Stimulated activated CD4-positive, alpha-beta T cell treated with anti-CD3 and anti-CD28 coated beads, TNF-alpha, amount 100 ng/mL, for 4 hours (primary cell): ENCODE data around the gene FGF3.

Experiments used
- DNase-seq, 3 experiments: peaks; one replicate each; pipeline ENCODE4 v3.0.0-alpha.2; 2020; ENCODE audit warnings: low read depth in 3 of 3

FGF3 gene

DNA sequence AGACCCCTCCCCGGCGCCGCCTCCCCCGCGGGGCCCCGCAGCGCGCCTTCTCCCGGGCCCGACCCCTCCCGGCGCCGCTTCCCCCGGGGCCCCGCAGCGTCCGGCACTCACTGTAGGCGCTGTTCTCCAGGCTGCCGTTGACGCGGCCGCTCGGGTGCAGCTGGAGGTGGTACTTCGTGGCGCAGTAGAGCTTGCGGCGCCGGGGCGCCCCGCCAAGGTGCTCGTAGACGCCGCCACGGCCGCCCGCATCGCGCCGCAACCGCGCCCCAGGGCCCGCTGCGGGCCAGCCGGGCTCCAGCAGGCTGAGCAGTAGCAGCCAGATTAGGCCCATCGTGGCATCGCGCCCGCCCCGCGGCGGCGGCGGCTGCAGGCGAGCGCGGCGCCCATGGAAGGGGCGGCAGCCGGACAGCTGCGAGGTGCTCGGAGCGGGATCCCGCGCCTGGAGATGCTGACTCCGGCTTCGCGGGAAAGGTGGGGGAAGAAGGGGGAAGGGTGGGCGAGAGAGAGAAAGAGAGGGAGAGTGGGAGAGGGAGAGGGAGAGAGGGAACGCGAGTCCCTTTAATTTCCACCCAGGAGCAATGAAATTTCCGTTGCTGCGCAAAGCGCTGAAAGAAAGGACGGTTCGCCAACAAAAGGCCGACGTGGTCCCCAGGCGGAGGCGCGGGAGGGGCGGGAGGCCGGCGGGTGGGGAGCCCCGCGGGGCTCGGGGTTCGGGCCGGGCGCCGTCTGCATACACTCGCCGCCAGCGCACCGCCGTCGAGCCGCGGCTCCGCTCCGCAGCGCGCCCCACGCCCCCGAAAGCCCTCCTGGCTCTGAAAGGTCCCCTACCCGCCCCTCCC, at the start of gene FGF3:
Gene FGF3 (minus strand): TSS at position 814 of the 839 bp plus-strand sequence. CDS start 483 bp downstream, at position 331.
- no peak for DNase-seq

DNA sequence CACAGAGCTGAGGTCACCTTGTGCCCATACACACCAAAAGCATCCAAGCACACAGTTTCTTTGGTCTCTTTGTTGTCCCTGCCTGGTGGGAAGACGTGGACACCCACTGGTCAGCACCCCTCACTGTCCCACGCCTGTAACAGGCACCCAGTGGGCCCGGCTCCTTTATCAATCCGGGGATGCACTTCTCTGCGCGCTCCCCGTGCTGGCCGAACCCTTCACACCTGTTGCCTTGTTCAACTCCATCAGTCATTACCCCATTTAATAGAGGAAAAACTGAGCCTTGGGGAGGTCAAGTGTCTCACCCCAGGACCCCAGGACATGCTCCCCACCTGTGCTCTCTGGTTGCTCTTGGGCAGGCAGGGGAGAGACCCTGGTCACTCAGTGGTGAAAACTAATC, 49.7 kb upstream of the FGF3 start:
- DNase-seq, result no peak

DNA sequence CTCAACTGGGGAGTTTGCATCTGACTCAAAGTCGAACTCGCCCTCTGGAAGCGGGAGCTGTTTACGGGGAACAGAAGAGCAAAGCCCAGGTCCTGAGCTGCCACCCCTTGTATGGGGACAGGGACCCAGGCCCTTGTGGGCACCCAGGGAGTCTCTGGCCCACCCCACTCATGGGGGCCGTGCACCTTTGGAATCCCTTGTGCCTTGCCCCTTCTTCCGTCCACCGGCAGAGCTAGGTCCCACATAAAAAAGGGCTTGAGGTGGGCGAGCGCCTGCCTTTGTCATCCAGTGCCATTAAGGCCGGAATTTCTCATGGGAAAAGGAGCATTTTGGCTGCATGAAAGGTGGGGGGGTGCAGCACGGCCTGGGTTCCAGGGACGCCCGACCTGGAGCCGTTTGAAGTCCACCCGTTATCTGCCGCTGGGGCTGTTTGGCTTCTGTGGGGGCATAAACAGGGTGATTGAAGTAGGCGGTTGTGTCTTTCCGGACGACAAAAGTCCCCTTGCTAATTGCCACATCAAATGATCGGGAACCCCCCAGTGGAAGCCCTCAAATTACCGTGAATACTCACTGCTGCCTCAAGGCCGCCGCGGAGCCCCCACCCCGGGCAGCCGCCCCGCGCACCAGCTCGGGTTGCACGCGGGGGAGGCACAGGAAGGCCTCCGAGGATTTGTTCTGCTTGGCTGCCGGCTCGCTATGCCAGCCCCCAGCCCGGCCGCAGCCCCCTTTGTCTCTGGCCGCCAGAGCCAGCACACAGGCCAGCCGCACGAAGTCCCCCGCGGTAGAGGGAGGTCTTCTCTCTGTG, 49.0 kb upstream of the FGF3 start:
- DNase-seq, result no peak

DNA sequence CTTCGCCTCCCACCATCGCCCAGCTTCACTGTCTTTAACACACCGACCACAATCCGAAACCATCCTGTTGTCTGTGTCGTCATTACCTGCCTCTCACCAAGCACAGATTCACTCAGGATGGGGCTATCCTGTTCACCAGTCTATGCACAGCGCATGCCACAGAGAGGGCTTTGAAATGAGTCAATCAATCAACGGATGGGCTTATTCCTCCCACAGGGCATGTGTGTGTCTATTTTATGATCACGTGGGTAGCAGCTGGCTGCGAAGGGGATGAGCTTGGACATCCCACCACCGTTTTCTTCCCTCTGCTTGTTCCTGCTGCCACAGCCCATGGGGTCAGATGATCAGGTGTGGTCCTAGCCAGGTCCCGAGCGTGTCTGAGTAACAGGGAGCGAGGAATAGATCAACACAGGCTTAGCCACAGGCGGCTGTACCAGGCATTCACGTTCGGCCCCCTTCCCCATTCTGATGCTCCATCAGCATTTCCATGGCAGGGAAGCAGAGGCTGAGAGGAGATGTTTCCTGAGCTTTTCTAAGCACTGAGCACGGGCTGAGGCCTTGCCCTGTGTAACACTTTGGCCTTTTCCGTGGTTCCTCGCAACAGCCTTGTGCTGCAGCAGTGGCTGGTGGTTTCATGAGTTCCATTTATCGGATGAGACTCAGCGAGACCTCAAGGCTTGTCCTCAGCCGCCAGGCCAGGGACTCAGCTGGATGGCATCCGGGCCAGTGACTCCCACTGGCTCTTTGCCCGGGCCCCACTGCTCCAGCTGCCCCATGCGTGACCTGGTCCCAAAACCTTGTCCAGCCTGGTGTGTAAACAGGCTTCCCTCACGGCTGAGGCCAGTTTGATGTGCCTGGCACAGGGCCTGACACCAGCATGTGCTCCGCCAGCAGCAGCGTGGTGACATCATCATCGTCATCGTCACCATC, 48.1 kb upstream of the FGF3 start:
- no peak for DNase-seq

DNA sequence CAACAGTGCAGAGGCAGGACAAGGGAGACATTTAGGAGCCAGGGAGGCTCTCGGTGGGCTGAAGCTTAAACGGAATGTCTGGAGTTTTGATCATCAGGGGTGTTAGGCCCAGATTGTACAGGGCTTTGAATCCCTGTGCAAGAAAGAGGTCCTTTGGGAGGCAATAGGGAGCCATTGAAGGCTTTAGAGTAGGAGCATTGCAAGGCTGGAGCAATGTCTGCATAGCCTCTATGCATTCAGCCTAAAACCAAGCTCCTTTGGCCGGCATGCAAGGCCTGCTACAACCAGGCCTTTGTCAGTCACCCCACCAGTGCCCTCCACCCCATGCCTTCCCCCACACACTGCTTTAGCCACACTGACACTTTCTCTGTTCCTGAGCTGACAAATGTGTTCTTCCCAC, 47.4 kb upstream of the FGF3 start:
- DNase-seq, result no peak

DNA sequence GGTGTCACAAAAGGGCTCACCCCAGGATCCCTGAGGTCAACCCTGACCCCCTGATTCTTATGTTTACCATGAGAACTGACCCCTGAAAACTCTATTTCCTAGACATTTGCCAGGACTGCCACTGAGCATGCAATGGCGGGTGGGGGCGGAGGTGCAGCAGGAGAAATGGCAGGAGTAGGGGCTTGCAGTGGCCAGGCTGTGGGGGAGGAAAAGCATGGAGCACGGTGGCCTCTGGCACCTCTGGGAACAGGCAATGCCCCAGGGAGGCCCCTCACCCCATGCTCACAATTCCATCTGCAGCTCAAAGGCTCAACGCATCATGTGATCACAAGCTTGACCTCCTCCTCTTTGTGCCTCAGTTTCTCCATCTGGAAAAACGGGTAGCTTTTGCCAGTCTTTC, 46.5 kb upstream of the FGF3 start:
- no peak for DNase-seq

DNA sequence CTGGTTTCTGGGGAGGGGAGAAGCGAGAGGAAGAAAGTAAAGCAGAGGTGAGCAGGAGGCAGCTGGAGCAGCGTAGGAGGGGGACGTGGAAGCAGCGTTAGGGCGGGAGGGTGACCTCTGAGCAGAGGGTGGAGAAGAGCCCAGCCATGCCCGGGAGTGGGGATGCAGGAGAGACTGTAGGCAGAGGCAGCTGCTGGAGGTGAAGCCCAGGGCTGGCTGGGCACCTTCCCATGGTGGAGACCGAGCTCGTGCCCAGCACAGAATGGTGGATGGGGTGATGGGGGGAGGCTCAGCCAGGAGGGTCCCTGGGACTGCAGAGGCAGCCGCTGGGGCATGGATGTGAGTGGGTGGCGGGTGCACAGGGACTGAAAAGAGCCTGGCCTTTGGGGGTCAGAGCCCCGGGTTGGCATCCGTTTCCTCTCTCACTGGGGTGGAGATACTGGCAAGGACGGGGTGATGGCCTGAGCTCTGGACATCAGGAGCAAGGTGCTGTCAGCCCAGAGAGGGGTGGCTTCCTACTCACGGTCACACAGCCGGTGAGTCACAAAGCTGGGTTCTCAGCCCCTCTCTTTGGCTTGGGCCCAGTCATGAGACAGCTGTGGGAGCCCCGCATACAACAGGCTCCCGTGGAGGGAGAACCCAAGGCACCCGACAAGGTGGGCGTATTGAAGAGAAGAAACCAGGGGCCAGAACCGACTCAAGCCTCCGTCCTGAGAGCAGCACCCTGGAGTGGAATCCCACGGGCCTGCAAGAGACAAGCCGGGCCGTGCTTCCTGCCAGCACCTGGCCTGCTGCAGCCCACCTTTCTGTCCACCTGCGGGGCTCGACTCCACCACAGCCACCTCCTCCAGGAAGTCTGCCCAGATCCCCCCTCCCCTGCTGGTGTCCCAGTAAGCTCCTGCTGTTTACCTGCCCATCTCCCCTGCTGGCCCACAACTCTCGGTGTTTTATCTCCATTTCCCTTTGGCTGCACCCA, 45.8 kb upstream of the FGF3 start:
- DNase-seq, result no peak

DNA sequence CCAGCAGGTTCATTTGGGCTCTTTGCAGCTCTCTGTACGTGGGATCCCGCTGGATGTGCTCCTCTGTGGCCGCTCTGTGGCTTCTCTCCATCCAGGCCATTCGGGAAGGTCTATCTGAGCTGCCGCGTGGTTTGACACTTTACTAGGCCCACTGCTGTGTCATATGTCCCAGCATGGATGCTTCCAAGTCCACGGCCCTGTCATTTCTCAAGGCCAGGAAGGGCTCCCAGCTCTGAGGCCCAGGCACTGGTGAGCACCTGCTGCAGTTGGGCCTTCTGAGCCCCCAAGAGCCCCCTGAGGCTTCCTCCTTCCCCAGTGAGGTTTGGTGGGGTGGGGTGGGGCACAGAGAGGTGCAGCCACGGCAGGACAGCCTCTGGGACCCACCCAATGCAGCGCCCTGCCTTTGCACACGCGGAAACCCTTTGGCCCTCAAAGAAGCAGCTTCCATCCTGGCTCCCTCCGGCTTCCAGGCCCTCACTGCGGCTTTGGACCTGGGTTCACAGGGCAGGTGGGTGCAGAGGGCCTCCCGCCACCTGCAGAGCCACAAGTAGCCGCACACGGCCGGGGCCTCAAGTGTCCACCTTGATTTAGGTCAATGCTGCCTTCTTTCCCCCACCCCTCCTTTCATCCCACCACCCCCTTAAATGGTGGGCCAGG, 44.5 kb upstream of the FGF3 start:
- no peak for DNase-seq

DNA sequence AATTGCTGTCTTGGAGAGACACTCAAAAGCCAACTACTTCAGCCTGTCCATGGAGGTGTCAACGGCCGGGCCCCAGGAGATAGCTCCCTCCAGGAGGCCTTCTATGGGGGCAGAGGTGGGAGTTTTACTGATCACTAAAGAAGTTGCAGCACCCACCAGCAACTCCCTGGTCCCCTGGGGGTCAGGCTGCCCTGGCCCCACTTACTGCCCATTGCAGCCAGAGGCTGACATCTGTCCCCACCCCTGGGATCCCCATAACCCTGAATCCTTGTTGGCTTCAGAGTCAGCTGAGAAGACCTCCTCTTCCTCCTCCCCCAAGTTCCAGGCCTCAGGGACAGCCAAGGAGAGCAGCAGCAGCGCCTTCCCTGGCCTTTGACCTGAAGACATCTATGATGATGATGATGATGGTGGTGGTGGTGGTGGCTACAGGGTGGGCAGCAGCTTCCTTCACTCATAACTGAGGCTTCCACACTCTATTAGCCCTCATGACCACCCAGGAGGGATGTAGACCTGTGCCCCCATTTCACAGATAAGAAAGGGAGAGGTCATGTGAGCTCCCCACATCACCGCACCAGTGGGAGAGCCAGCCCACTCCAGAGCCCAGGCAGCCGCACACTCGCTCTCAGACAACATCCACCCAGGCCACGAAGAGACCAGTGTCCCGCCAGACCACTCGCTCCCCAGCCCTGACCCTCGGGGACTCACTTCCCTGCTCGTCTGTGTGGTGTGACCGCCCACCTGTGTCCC, 43.8 kb upstream of the FGF3 start:
- DNase-seq, result no peak

DNA sequence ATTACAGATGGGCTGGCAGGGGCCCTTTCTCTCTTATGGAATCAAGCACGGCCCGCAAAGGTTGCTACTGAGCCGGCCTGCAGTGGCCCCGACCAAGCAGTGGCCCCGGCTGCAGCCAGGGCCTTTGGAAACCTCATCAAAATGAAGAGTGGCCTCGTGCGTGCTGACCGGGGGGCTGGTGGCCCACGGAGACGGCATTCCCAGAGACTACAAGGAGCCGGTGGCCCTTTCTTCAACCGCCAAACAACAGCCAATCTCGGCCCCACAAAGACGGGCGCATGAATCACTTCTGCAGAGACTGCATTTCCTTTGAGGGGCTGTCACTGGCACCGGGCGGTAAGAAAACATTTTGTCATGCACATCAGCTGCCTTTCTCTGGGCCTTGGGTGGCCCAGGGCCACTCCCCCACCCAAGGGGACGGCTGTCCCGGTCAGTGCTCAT, 43.1 kb upstream of the FGF3 start:
- DNase-seq, result no peak

DNA sequence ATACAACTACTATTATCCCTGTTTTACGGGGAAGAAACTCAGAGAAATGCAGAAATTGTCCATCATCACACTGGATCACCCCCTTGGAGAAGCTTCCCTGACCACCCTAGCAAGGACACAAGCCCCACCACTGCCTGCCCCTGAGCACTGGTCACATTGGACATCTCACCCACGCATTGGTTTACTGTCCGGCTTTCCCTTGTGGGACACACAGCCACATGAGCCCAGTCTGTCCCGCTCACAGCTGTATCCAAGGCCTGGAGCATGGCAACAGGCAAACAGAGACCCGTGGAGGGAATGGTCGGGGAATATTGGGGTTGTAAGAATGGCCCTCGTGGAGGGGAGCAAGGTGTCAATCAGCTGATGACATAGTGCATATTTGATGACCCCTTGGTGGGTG, 42.7 kb upstream of the FGF3 start:
- DNase-seq, result no peak

DNA sequence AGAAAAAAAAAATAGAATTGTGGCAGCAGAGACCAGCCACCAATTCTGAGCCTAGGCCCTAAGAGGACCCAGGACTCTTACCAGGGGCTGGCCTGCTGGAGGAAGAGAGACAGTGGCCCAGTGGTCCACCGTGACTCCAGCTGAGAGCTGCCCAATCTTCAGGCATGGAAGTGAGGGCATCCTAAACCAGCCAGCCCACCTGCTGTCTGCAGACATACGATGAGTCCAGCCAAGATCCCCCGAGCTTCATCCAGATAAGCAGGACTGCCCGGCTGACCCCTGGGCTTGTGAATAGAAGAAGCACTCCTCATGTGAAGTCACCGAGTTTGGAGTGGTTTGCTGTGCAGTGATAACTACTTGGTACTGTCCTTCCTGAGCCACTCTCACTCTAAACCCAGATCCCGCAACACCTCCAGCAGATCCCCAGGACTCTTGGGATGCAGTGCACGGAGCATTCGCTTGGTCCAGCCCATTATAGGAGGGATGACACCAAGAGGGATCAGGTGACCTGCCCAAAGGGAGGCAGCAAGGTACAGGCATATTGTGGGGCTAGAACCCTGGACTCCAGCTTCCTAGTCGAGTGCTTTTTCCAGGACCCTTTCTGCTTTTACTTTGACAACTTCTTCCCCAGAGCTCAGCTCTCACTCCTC, 41.7 kb upstream of the FGF3 start:
- no peak for DNase-seq

DNA sequence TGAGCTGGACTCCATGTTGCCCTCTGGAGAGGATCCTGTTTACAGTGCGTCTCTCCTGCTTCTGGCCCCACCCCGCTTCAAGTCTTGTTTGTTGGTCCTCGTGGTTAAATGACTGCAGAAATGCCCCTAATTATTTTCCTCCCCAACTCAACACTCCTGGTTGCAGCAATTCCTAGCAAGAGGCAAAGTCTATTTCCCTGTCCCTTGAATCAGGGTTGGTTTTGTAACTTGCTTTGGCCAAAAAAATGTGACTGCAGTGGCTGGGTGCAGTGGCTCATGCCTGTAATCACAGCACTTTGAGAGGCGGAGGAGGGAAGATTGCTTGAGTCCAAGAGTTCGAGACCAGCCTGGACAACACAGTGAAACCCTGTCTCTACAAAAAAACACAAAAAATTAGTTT, 41.0 kb upstream of the FGF3 start:
- DNase-seq, result no peak

DNA sequence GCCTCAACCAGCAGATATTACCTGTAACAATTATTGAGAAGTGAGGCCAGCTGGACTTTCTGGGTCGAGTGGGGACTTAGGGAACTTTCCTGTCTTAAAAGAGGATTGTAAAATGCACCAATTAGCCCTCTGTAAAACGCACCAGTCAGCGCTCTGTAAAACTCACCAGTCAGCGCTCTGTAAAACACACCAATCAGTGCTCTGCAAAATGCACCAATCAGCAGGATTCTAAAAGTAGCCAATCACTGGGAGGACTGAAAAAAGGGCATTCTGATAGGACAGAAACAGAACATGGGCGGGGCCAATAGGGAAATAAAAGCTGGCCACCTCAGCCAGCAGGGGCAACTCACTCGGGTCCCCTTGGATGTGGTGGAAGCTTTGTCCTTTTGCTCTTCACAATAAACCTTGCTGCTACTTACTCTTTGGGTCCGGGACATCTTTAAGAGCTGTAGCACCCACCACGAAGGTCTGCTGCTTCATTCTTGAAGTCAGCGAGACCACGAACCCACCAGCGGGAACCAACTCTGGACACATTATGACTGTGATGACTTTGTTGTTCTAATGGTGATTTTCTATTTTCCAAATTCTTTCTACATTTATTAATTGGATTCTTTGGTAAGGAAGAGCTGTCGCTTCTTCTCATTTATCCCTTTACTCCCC, 40.2 kb upstream of the FGF3 start:
- no peak for DNase-seq

DNA sequence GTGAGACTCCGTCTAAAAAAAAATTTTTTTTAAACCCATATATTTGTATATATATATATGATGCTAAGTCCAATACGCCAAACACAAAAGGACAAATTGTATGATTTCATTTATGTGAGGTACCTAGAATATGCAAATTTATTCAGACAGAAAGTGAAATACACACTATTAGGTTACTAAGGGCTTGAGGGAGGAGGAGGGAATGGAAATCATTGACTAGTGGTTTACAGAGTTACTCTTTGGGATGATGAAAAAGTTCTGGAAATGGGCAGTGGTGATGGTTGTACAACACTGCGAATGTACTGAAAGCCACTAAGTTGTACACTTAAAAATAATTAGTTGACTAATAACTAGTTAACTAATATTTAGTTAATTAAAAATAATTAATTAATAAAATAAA, 36.2 kb upstream of the FGF3 start:
- DNase-seq, result no peak

DNA sequence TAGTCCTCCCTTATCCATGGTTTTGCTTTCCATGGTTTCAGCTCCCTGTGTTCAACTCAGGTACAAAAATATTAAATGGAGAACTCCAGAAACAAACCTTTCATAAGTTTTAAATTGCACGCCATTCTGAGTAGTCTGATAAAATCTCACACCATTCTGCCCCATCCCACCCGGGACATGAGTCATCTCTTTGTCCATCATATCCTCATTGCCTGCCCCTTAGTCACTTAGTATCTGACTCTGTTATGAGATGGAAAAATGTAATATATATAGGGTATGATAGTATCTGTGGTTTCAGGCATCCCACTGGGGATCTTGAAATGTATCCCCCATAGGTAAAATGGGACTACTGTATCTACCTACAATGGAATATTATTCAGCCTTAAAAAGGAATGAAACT, 35.5 kb upstream of the FGF3 start:
- no peak for DNase-seq

DNA sequence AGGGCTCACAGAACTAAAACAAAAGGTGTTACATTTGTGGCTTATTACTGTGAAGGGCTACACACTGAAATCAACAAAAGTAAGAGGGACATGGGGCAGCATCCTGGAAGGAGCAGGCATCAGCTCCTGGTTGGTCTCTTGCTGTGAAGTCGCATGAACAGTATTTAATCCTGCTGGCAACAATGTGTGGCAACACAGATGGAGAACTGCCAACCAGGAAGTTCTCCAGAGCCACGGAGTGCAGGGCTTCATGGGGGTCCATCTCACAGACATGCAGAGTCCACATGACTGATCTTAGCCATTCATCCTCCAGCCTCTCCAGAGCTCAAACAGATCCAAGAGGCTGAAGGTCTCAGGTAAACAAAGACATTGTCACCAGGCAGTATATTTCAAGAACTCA, 32.8 kb upstream of the FGF3 start:
- DNase-seq, result no peak

DNA sequence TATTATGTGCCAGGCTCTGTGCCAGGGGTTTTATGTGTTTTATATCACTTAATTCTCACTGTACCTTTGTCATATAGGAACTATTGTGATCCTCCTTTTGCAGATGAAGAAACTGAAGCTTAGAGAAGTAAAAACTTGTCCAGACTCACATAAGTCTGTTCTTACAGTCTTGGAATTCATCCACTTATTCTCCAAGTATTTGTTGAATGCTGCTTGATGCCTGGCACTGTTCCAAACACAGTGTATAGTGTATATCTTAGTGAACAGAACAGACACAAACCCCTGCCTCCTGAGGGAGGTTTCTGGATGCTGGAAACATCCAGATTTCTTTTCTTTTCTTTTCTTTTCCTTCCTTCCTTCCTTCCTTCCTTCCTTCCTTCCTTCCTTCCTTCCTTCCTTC, 29.0 kb upstream of the FGF3 start:
- no peak for DNase-seq
